Stomach (tissue), 4 donors: ENCODE measurements around the gene GZF1.

Experiments used
- POLR2A ChIP-seq, 4 donors: fragments of 450-650 bp; IDR thresholded peaks; one replicate each; pipeline ENCODE4 v1.6.1; 2016; ENCODE audit warnings: antibody characterized with exemption in 4 of 4, control low read depth in 2 of 4, mild to moderate bottlenecking in 1 of 4, moderate library complexity in 1 of 4
- TF ChIP-seq, protein P1 (sequence below), 7 experiments: fragments of 450-650 bp in 4 of 7; fragments of 200-600 bp in 3 of 7; sonication (generic) in 3 of 7; IDR thresholded peaks; one replicate each; pipeline ENCODE4 v1.5.1; 2016 to 2019; ENCODE audit warnings: antibody characterized with exemption in 7 of 7, control low read depth in 2 of 7, mild to moderate bottlenecking in 1 of 7

GRCh38 chr20:23397961-23398360 is 36.0 kb downstream of the GZF1 start:
- TF ChIP-seq POLR2A (IDR thresholded peaks at IDR 0.05), result no peak
- TF ChIP-seq, protein P1, sequence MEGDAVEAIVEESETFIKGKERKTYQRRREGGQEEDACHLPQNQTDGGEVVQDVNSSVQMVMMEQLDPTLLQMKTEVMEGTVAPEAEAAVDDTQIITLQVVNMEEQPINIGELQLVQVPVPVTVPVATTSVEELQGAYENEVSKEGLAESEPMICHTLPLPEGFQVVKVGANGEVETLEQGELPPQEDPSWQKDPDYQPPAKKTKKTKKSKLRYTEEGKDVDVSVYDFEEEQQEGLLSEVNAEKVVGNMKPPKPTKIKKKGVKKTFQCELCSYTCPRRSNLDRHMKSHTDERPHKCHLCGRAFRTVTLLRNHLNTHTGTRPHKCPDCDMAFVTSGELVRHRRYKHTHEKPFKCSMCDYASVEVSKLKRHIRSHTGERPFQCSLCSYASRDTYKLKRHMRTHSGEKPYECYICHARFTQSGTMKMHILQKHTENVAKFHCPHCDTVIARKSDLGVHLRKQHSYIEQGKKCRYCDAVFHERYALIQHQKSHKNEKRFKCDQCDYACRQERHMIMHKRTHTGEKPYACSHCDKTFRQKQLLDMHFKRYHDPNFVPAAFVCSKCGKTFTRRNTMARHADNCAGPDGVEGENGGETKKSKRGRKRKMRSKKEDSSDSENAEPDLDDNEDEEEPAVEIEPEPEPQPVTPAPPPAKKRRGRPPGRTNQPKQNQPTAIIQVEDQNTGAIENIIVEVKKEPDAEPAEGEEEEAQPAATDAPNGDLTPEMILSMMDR (IDR thresholded peaks at IDR 0.05), result no peak
